GM12878 (cell line): Measurements from ENCODE around the gene ZNF532. TPM values are rescaled to one million over a fixed set of nuclear protein-coding genes. Genes with fewer than 3 reads are reported as not detected.

Experiments used
- ATAC-seq: fragments of 200-7000 bp; cut with Tn5 transposase; 3 replicates; pipeline ENCODE4 v1.9.1; 2020; ENCODE audit warnings: mild to moderate bottlenecking, moderate library complexity
- BruUV-seq: library from RNA; stranded (reverse); fragments of 400-500 nt; replicated peaks from 2 replicates; lab custom pipeline; 2021; lab: Mats Ljungman, UMichigan
- CTCF ChIA-PET: fragments of 300-600 bp; sonication (Branson Sonifier 250); formaldehyde crosslinking; extraction: SDS; loops from one replicate; lab custom pipeline; 2021; ENCODE audit warnings: inconsistent platforms; lab: Yijun Ruan, JAX
- POLR2A ChIA-PET: fragments of 350-600 bp; formaldehyde crosslinking; extraction: SDS; loops from one replicate; lab custom pipeline; 2021; ENCODE audit warnings: inconsistent platforms; lab: Charles Lee
- RAD21 ChIA-PET: fragments of 300-600 bp; sonication (Branson Sonifier 250); formaldehyde crosslinking; loops from one replicate; lab custom pipeline; 2023; ENCODE audit warnings: antibody characterized with exemption; ENCODE audit not compliant: unreplicated experiment; lab: Charles Lee
- SMC1A ChIA-PET: fragments of 300-600 bp; sonication (Branson Sonifier 250); formaldehyde crosslinking; loops from one replicate; lab custom pipeline; 2023; ENCODE audit not compliant: unreplicated experiment, uncharacterized antibody; lab: Charles Lee
- DNase-seq: peaks from one replicate; pipeline ENCODE4 v3.0.0-alpha.2; 2011; ENCODE audit warnings: low read depth, low spot score
- FAIRE-seq: peaks from 3 replicates; lab custom pipeline; 2011; peaks lifted over from hg19 to GRCh38; lab: Jason Lieb, UNC
- H2AFZ ChIP-seq: 2 replicates; pipeline ENCODE4 v1.6.0; 2011; ENCODE audit warnings: low read depth, low read length, control low read depth; ENCODE audit not compliant: control insufficient read depth
- H3K27ac ChIP-seq: 2 replicates; pipeline ENCODE4 v1.5.1; 2011; ENCODE audit warnings: control low read depth; ENCODE audit not compliant: control insufficient read depth, insufficient read depth
- H3K27me3 ChIP-seq, 2 experiments: replicated peaks in 1 of 2; 2 replicates each; pipeline versions ENCODE4 v1.6.0 to v1.6.1; 2011; ENCODE audit warnings: low read length in 1 of 2; ENCODE audit not compliant: control insufficient read depth in 2 of 2, insufficient read depth in 2 of 2
- H3K36me3 ChIP-seq, 2 experiments: 2 replicates each; pipeline ENCODE4 v1.5.1; 2011; ENCODE audit warnings: low read length in 1 of 2; ENCODE audit not compliant: control insufficient read depth in 2 of 2, insufficient read depth in 2 of 2
- H3K4me1 ChIP-seq: 2 replicates; pipeline ENCODE4 v1.6.1; 2011; ENCODE audit warnings: mild to moderate bottlenecking, low read length, moderate library complexity, mixed read lengths; ENCODE audit not compliant: control insufficient read depth, insufficient read depth
- H3K4me2 ChIP-seq: 2 replicates; pipeline ENCODE4 v1.6.0; 2011; ENCODE audit warnings: control low read depth; ENCODE audit not compliant: control insufficient read depth, insufficient read depth
- H3K4me3 ChIP-seq: fragments of 200-600 bp; sonication (generic); 2 replicates; pipeline ENCODE4 v1.5.1; 2016
- H3K79me2 ChIP-seq: 2 replicates; pipeline ENCODE4 v1.6.0; 2011; ENCODE audit warnings: low read length; ENCODE audit not compliant: control insufficient read depth, insufficient read depth
- H3K9ac ChIP-seq: 2 replicates; pipeline ENCODE4 v1.8.0; 2011; ENCODE audit warnings: low read length, control low read depth, mixed read lengths; ENCODE audit not compliant: control insufficient read depth, insufficient read depth
- H3K9me3 ChIP-seq: replicated peaks from 3 replicates; pipeline ENCODE4 v1.5.1; 2011; ENCODE audit warnings: mild to moderate bottlenecking, low read length; ENCODE audit not compliant: control insufficient read depth, insufficient read depth
- H4K20me1 ChIP-seq: 2 replicates; pipeline ENCODE4 v1.6.0; 2011; ENCODE audit not compliant: control insufficient read depth, insufficient read depth
- CBX3 ChIP-seq: fragments of 200-600 bp; sonication (generic); IDR thresholded peaks from 2 replicates; pipeline ENCODE4 v1.6.1; 2016; ENCODE audit warnings: low read depth, borderline replicate concordance
- HDAC2 ChIP-seq: fragments of 200-600 bp; sonication (generic); IDR thresholded peaks from 2 replicates; pipeline ENCODE4 v1.6.1; 2017
- IRF5 ChIP-seq: fragments of 450-650 bp; IDR thresholded peaks from 2 replicates; pipeline ENCODE4 v1.6.1; 2017; ENCODE audit warnings: borderline replicate concordance
- MXI1 ChIP-seq: fragments of 150-350 bp; IDR thresholded peaks from 2 replicates; pipeline ENCODE4 v1.6.1; 2011; ENCODE audit warnings: low read depth, mild to moderate bottlenecking, inconsistent platforms, low read length, improper control_type of control experiment
- NFYA ChIP-seq: IDR thresholded peaks from 2 replicates; pipeline ENCODE4 v1.6.1; 2011; ENCODE audit warnings: low read depth, mild to moderate bottlenecking, low read length, improper control_type of control experiment, borderline replicate concordance
- TCF12 ChIP-seq: IDR thresholded peaks from 2 replicates; pipeline ENCODE4 v1.6.1; 2011; ENCODE audit warnings: low read depth, mild to moderate bottlenecking, low read length
- WGBS: methylation state at CpG from one replicate; pipeline ENCODE4 v1.1.6; 2016; ENCODE audit warnings: low lambda C conversion rate; ENCODE audit not compliant: insufficient replicate concordance, insufficient coverage; ENCODE audit errors: missing lambda C conversion rate; 5-methylcytosine and 5-hydroxymethylcytosine counted together
- in situ Hi-C: fragments of 300-500 bp; cut with MboI; formaldehyde crosslinking; loops from 9 replicates; pipeline ENCODE4 v1.14.3; 2018; ENCODE audit warnings: mixed read lengths
- intact Hi-C: fragments of 100-400 bp; cut with micrococcal nuclease; formaldehyde crosslinking; loops from one replicate; pipeline ENCODE4 v1.14.2; 2022; ENCODE audit not compliant: unreplicated experiment
- polyA plus RNA-seq, 11 experiments: library from polyadenylated mRNA; depleted of rRNA in 4 of 11; unstranded in 6 of 11; stranded (reverse) in 5 of 11; fragments of >200 nt; fragmentation: Nextera tagmentation in 4 of 11; fragmentation: Illumina TruSeq in 1 of 11; extraction: Ambion mirVana in 4 of 11; extraction: Trizol in 1 of 11; gene quantifications; 1 replicate in 1 of 11; 2 replicates in 10 of 11; pipeline versions ENCODE4 v1.2.1 to v1.2.3, GENCODE V29; 2011 to 2016; ENCODE audit warnings: inconsistent platforms in 2 of 11, missing spikeins in 2 of 11, low read depth in 1 of 11
- total RNA-seq, 4 experiments: library from RNA; depleted of rRNA in 3 of 4; stranded (reverse); fragments of >200 nt in 3 of 4; fragmentation: Illumina TruSeq in 1 of 4; extraction: Trizol in 1 of 4; gene quantifications; 2 replicates each; pipeline versions ENCODE4 v1.2.1 to v1.2.3, GENCODE V29; 2013 to 2021
- TF ChIP-seq, protein P1 (sequence below): fragments of 450-650 bp; IDR thresholded peaks from 2 replicates; pipeline ENCODE4 v1.6.1; 2017; ENCODE audit warnings: antibody characterized with exemption, mild to moderate bottlenecking, moderate library complexity

Gene ZNF532
- total and polyA plus RNA-seq, 10 of the 15 experiments (the other 5 are each of a cell fraction or from before 2014, with no cell fraction given) = 0.44 to 3.4 (median 1.4) TPM

- ATAC-seq = no peak
- no peak for FAIRE-seq
Observed at GRCh38 chr18:58822944-58823343, 41.7 kb upstream of the ZNF532 start.

DNA sequence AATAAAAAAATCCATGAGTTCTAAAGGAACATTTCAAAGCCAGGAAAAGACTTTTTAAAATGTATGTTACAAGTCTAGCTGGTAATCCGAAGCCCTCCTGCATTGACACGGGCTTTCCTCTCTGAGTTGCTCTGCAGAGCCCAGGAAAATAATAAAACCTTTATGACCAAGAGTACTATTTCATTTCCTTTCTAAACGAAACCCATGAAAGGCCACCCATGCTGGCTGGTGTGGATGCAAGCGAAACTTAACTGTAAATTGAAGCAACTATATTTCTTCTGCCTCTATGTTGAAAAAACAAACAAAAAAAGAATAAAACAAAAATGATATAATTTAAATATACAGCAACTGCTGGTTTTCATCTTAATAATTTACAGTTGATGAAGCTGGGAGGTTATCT lies 41.3 kb upstream of the ZNF532 start:
- in situ Hi-C loops (no loop called here), intact Hi-C loops (no loop called here)
- ATAC-seq (no peak), DNase-seq (no peak), FAIRE-seq (no peak)
- no peak overlapping the region for H2AFZ ChIP-seq
- RAD21 ChIA-PET = interaction anchor here (0.7 kb wide), 1 partner anchor 34 kb away, joined by 3 read pairs; no protein-coding TSS in a partner anchor
- H3K4me3 ChIP-seq = no peak overlapping the region
- no peak overlapping the region for H3K9ac ChIP-seq
- H3K4me2 ChIP-seq = no peak overlapping the region
- POLR2A ChIA-PET = no interaction called here
- H3K27ac ChIP-seq = no peak overlapping the region
- H3K9me3 ChIP-seq = no peaks in the 10 kb centered on the region; the same call in 2 of the 3 replicates
- 11% methylated on average over 4 of the region's 4 CpGs for WGBS
- H3K27me3 ChIP-seq = no peaks in the 10 kb centered on the region; a peak in 1 of 4 replicates
- peaks cover 10% of the 10 kb centered on the region for H3K4me1 ChIP-seq
- H4K20me1 ChIP-seq = no peaks in the 10 kb centered on the region
- H3K36me3 ChIP-seq = no peaks in the 10 kb centered on the region
- no TSS peak for BruUV-seq
- CTCF ChIA-PET = interaction anchor here (0.9 kb wide), 1 partner anchor 16 kb away, joined by 3 read pairs; no protein-coding TSS in a partner anchor
- TF ChIP-seq NFYA = no peak
- TF ChIP-seq CBX3 = no peak
- TF ChIP-seq, protein P1, sequence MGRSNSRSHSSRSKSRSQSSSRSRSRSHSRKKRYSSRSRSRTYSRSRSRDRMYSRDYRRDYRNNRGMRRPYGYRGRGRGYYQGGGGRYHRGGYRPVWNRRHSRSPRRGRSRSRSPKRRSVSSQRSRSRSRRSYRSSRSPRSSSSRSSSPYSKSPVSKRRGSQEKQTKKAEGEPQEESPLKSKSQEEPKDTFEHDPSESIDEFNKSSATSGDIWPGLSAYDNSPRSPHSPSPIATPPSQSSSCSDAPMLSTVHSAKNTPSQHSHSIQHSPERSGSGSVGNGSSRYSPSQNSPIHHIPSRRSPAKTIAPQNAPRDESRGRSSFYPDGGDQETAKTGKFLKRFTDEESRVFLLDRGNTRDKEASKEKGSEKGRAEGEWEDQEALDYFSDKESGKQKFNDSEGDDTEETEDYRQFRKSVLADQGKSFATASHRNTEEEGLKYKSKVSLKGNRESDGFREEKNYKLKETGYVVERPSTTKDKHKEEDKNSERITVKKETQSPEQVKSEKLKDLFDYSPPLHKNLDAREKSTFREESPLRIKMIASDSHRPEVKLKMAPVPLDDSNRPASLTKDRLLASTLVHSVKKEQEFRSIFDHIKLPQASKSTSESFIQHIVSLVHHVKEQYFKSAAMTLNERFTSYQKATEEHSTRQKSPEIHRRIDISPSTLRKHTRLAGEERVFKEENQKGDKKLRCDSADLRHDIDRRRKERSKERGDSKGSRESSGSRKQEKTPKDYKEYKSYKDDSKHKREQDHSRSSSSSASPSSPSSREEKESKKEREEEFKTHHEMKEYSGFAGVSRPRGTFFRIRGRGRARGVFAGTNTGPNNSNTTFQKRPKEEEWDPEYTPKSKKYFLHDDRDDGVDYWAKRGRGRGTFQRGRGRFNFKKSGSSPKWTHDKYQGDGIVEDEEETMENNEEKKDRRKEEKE = no peak
- H3K79me2 ChIP-seq = no peaks in the 10 kb centered on the region
- SMC1A ChIA-PET = no interaction called here

More at GRCh38 chr18:58822944-58823343, 41.7 kb upstream of the ZNF532 start:
- no TSS peak for BruUV-seq
- no peak for DNase-seq
- Histone ChIP-seq H3K9ac (no peak overlapping the region), H3K4me1 (peaks cover 10% of the 10 kb centered on the region), H2AFZ (no peak overlapping the region), H3K27ac (no peak overlapping the region), H3K36me3 (no peaks in the 10 kb centered on the region), H3K27me3 (no peaks in the 10 kb centered on the region; a peak in 1 of 4 replicates), H3K9me3 (no peaks in the 10 kb centered on the region; the same call in 2 of the 3 replicates), H3K4me2 (no peak overlapping the region), H3K4me3 (no peak overlapping the region), H4K20me1 (no peaks in the 10 kb centered on the region), H3K79me2 (no peaks in the 10 kb centered on the region)
- in situ Hi-C loops = no loop called here
- ChIA-PET CTCF (interaction anchor here (0.9 kb wide), 1 partner anchor 15 kb away, joined by 3 read pairs; no protein-coding TSS in a partner anchor), RAD21 (no interaction called here), SMC1A (no interaction called here), POLR2A (no interaction called here)
- intact Hi-C loops = no loop called here
- no peak for TF ChIP-seq MXI1
- TF ChIP-seq HDAC2 = no peak
- no peak for TF ChIP-seq TCF12
- no peak for TF ChIP-seq IRF5
- 76% methylated on average over 13 of the region's 13 CpGs for WGBS
